ENCODE results near the gene CORIN. TPM values are rescaled to one million over a fixed set of nuclear protein-coding genes. Genes with fewer than 3 reads are reported as not detected.
A peak's percentile ranks its signal among the peaks of the same experiment; 100 is the strongest.

The CORIN gene
- total RNA-seq, 1 experiment from 2014 or later: not detected

GRCh38 chr4:47704693-47705325, 133.1 kb downstream of the CORIN start:
- BruUV-seq (replicated peaks): no TSS peak

DNA sequence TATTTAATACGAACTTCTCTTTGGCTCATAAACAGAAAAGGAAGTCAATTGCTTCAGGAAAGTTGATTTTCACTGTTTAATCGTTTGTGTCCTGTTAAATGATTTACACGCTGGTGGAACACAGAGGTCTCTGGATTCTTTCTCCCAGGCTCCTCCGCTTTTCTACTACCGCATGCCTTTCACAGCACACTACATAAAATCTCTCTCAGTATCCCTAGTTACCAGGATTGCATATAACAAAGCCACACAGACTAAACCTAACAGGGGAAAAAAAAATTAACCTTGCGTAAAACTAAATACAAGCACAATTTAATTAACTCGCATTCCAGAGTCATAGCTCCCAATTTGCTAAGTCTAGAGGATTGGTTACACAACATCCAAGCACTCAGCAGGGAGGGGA, 133.9 kb downstream of the CORIN start:
- BruUV-seq (replicated peaks): no TSS peak
- ChIA-PET CTCF (interaction anchor here (0.5 to 2.2 kb wide), 3 partner anchors 133 to 273 kb away, joined by 3 to 28 read pairs (median 8); no protein-coding TSS in a partner anchor), POLR2A (ENCODE audit: low non-redundant PET) (no interaction called here)

More at GRCh38 chr4:47704693-47705325, 133.1 kb downstream of the CORIN start:
- Histone ChIP-seq H3K4me3 (ENCODE audit: low read depth, low read length, poor library complexity, severe bottlenecking) (no peak overlapping the region), H3K9me3 (ENCODE audit: low read depth, low read length, poor library complexity, severe bottlenecking) (no peaks in the 10 kb centered on the region), H3K4me1 (ENCODE audit: insufficient read depth, low read length, poor library complexity, severe bottlenecking) (peaks cover 25% of the 10 kb centered on the region), H3K27me3 (replicated peaks; ENCODE audit: insufficient read depth, low read depth, low read length, poor library complexity) (no peaks in the 10 kb centered on the region), H3K36me3 (ENCODE audit: insufficient read depth, low read length, poor library complexity, severe bottlenecking) (no peaks in the 10 kb centered on the region), H3K27ac (ENCODE audit: low read depth, low read length, poor library complexity, severe bottlenecking) (no peak overlapping the region)
- peak; percentile 70 for DNase-seq (ENCODE audit: low spot score)
- ChIA-PET POLR2A (ENCODE audit: low non-redundant PET) (no interaction called here), CTCF (interaction anchor here (0.8 to 2.2 kb wide), 3 partner anchors 126 to 134 kb away, joined by 3 to 28 read pairs (median 8); no protein-coding TSS in a partner anchor)
- intact Hi-C loops (cut with micrococcal nuclease; ENCODE audit: unreplicated experiment): loop anchor here (1.0 to 10.0 kb wide), 2 partner anchors 131 to 380 kb away; no protein-coding TSS in a partner anchor
- TF ChIP-seq CTCF (conservative IDR thresholded peaks at IDR 0.05; ENCODE audit: low read depth, low read length) (peak; percentile 68), EZH2 (IDR thresholded peaks at IDR 0.05; ENCODE audit: borderline replicate concordance, low read depth, low read length, poor library complexity, severe bottlenecking) (no peak)

GRCh38 chr4:47703008-47703407, 134.9 kb downstream of the CORIN start:
- intact Hi-C loops (cut with micrococcal nuclease; ENCODE audit: unreplicated experiment): loop anchor here (10.0 kb wide), 1 partner anchor 382 kb away; no protein-coding TSS in a partner anchor
- H3K27ac ChIP-seq (ENCODE audit: low read depth, low read length, poor library complexity, severe bottlenecking): no peak overlapping the region
- TF ChIP-seq EZH2 (IDR thresholded peaks at IDR 0.05; ENCODE audit: borderline replicate concordance, low read depth, low read length, poor library complexity, severe bottlenecking): no peak
- ChIA-PET CTCF (interaction anchor here (1.0 kb wide), 1 partner anchor 134 kb away, joined by 5 read pairs; no protein-coding TSS in a partner anchor), POLR2A (ENCODE audit: low non-redundant PET) (no interaction called here)
- no peaks in the 10 kb centered on the region for H3K27me3 ChIP-seq (replicated peaks; ENCODE audit: insufficient read depth, low read depth, low read length, poor library complexity)
- DNase-seq (ENCODE audit: low spot score): no peak
- no TSS peak for BruUV-seq (replicated peaks)
- H3K4me1 ChIP-seq (ENCODE audit: insufficient read depth, low read length, poor library complexity, severe bottlenecking): peaks cover 25% of the 10 kb centered on the region
- no peaks in the 10 kb centered on the region for H3K36me3 ChIP-seq (ENCODE audit: insufficient read depth, low read length, poor library complexity, severe bottlenecking)
- no peak overlapping the region for H3K4me3 ChIP-seq (ENCODE audit: low read depth, low read length, poor library complexity, severe bottlenecking)
- H3K9me3 ChIP-seq (ENCODE audit: low read depth, low read length, poor library complexity, severe bottlenecking): no peaks in the 10 kb centered on the region

More for the DNA sequence above, 133.9 kb downstream of the CORIN start:
- Histone ChIP-seq H3K9me3 (ENCODE audit: low read depth, low read length, poor library complexity, severe bottlenecking) (no peaks in the 10 kb centered on the region), H3K36me3 (ENCODE audit: insufficient read depth, low read length, poor library complexity, severe bottlenecking) (no peaks in the 10 kb centered on the region), H3K27me3 (replicated peaks; ENCODE audit: insufficient read depth, low read depth, low read length, poor library complexity) (no peaks in the 10 kb centered on the region), H3K4me1 (ENCODE audit: insufficient read depth, low read length, poor library complexity, severe bottlenecking) (peaks cover 25% of the 10 kb centered on the region), H3K27ac (ENCODE audit: low read depth, low read length, poor library complexity, severe bottlenecking) (no peak overlapping the region), H3K4me3 (ENCODE audit: low read depth, low read length, poor library complexity, severe bottlenecking) (no peak overlapping the region)
- DNase-seq (ENCODE audit: low spot score): peak; percentile 12
- TF ChIP-seq CTCF (conservative IDR thresholded peaks at IDR 0.05; ENCODE audit: low read depth, low read length) (no peak), EZH2 (IDR thresholded peaks at IDR 0.05; ENCODE audit: borderline replicate concordance, low read depth, low read length, poor library complexity, severe bottlenecking) (no peak)
- intact Hi-C loops (cut with micrococcal nuclease; ENCODE audit: unreplicated experiment): loop anchor here (10.0 kb wide), 1 partner anchor 381 kb away; no protein-coding TSS in a partner anchor

Data from A673 (cell line).